ENCODE data around the gene KLHL29. TPM values are rescaled to one million over a fixed set of nuclear protein-coding genes. Genes with fewer than 3 reads are reported as not detected.

KLHL29 gene
- total and polyA plus RNA-seq, 2 experiments from 2014 or later = 1.5 to 6.5 TPM

DNA sequence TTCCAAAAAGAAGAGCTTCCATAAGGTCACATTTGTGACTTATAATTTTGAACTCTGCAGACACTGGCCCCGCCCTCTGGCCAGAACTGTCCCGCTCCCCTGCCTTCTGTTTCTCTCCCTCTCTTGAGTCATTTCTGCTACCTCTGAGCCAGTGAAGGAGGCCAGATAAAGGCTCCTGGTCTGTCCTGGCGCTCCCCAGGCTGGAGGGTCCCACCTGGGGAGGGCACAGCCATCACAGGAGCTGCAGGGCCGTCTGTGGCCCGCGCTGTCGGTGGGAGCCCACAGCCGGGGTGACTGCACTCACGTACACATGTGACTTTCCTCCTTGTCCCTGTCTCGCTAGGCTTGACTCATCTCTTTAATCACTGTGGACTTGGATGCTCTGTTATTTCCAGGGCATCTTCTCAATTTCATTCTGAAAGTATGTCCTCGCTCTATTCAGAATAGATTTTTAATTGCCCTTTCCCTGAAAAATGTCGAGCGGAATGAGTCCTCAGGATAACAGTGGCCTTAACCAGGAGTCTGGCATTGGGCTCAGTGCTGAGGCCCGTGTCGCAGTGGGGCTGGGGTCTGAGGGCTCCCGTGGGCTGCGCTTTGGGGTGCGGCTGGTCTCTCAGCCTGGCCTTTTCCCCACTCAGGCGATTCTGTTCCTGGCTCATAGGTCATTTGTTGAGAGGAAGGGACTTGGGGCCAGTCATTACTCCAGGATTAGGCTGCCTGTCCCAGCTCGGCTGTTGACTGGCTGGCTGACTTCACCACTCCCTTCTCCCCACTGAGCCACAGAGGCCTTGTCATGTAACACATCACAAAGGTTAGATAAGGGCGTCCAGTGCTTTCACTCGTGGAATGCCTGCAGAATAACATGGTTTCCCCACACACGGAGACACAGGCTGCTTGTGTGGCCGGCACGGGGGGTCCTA is 34.5 kb downstream of the KLHL29 start:
- no peaks in the 10 kb centered on the region for H3F3A ChIP-seq (replicated peaks; ENCODE audit: low read depth)
- H4K20me1 ChIP-seq (replicated peaks; ENCODE audit: insufficient read depth) = 0 out of 2 replicates have a peak, but pooled peaks cover 2% of the 10 kb centered on the region
- no peak overlapping the region for H3K4me2 ChIP-seq
- H3K27ac ChIP-seq (ENCODE audit: low read depth) = no peak overlapping the region
- no peaks in the 10 kb centered on the region for H3K27me3 ChIP-seq (ENCODE audit: insufficient read depth)
- no peaks in the 10 kb centered on the region for H3K79me2 ChIP-seq (replicated peaks; ENCODE audit: insufficient read depth)
- Mint-ChIP-seq H3K27ac (no peak overlapping the region), H3K4me3 (no peak overlapping the region), H3K4me1 (peaks cover 15% of the 10 kb centered on the region), H3K36me3 (ENCODE audit: low read depth) (no peaks in the 10 kb centered on the region), H3K27me3 (ENCODE audit: insufficient read depth, low read depth, poor library complexity) (peaks cover 3% of the 10 kb centered on the region), H3K9me3 (no peaks in the 10 kb centered on the region)
- no peak overlapping the region for H3K4me3 ChIP-seq
- DNase-seq (ENCODE audit: low spot score) (no peak), ATAC-seq (no peak)
- H3K36me3 ChIP-seq (ENCODE audit: insufficient read depth) = no peaks in the 10 kb centered on the region
- no peaks in the 10 kb centered on the region for H3K9me2 ChIP-seq (ENCODE audit: insufficient read depth)
- TF ChIP-seq EZH2phosphoT487 (IDR thresholded peaks at IDR 0.05; ENCODE audit: unreplicated experiment) = no peak
- no peak for TF ChIP-seq EZH2 (IDR thresholded peaks at IDR 0.05; ENCODE audit: low read depth, unreplicated experiment)
- no peak for TF ChIP-seq CREB1 (CRISPR knock-in tag; IDR thresholded peaks at IDR 0.05; ENCODE audit: low read depth)
- no peak for TF ChIP-seq ZNF462 (CRISPR knock-in tag; IDR thresholded peaks at IDR 0.05)
- no peak for TF ChIP-seq JUNB (IDR thresholded peaks at IDR 0.05; ENCODE audit: unreplicated experiment)
- no peak for TF ChIP-seq ZNF331 (CRISPR knock-in tag; IDR thresholded peaks at IDR 0.05; ENCODE audit: low read depth)
- TF ChIP-seq NANOG (IDR thresholded peaks at IDR 0.05; ENCODE audit: borderline replicate concordance) = no peak
- no peak for TF ChIP-seq CTCF (conservative IDR thresholded peaks at IDR 0.05; ENCODE audit: low read depth in 2 of 2)
- no peak for TF ChIP-seq STAT1 (IDR thresholded peaks at IDR 0.05; ENCODE audit: unreplicated experiment)
- no peak for TF ChIP-seq ZNF114 (CRISPR knock-in tag; IDR thresholded peaks at IDR 0.05)
- no peak for TF ChIP-seq POLR2AphosphoS5 (IDR thresholded peaks at IDR 0.05; ENCODE audit: low read depth)
- no peak for TF ChIP-seq REST (IDR thresholded peaks at IDR 0.05; ENCODE audit: unreplicated experiment)
- TF ChIP-seq, protein P1, sequence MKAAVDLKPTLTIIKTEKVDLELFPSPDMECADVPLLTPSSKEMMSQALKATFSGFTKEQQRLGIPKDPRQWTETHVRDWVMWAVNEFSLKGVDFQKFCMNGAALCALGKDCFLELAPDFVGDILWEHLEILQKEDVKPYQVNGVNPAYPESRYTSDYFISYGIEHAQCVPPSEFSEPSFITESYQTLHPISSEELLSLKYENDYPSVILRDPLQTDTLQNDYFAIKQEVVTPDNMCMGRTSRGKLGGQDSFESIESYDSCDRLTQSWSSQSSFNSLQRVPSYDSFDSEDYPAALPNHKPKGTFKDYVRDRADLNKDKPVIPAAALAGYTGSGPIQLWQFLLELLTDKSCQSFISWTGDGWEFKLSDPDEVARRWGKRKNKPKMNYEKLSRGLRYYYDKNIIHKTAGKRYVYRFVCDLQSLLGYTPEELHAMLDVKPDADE (IDR thresholded peaks at IDR 0.05) = no peak
- no peak overlapping the region for H2AFZ ChIP-seq
- H3K4me1 ChIP-seq (ENCODE audit: insufficient read depth) = no peaks in the 10 kb centered on the region
